HepG2 (cell line): ENCODE results near the gene BCORL1. TPM values are rescaled to one million over a fixed set of nuclear protein-coding genes. Genes with fewer than 3 reads are reported as not detected.

Experiments
- ATAC-seq: fragments of 200-7000 bp; cut with Tn5 transposase; 3 replicates; pipeline ENCODE4 v1.9.1; 2020; ENCODE audit warnings: mild to moderate bottlenecking, moderate library complexity
- BruUV-seq: library from RNA; stranded (reverse); fragments of 400-500 nt; replicated peaks from 2 replicates; lab custom pipeline; 2021; lab: Mats Ljungman, UMichigan
- CTCF ChIA-PET: fragments of 300-600 bp; formaldehyde crosslinking; extraction: SDS; loops from one replicate; lab custom pipeline; 2021; ENCODE audit warnings: low total read pairs, inconsistent platforms, low intra/inter-chr PET ratio; lab: Yijun Ruan, JAX
- POLR2A ChIA-PET: fragments of 350-600 bp; sonication (Branson Sonifier 250); formaldehyde crosslinking; loops from one replicate; lab custom pipeline; 2020; ENCODE audit warnings: antibody characterized with exemption, inconsistent platforms; lab: Yijun Ruan, JAX
- DNase-seq: peaks from one replicate; pipeline ENCODE4 v3.0.0-alpha.2; 2015; ENCODE audit warnings: low spot score
- FAIRE-seq: peaks from 3 replicates; lab custom pipeline; 2011; peaks lifted over from hg19 to GRCh38; lab: Jason Lieb, UNC
- H2AFZ ChIP-seq: one replicate; pipeline ENCODE4 v1.6.1; 2011; ENCODE audit warnings: low read length, inconsistent platforms
- H3K27ac ChIP-seq: fragments of 300-600 bp; 3 replicates; pipeline ENCODE4 v1.8.0; 2011; ENCODE audit warnings: mixed run types, mild to moderate bottlenecking, mixed read lengths, low read length, inconsistent platforms; ENCODE audit not compliant: insufficient read depth; ENCODE audit errors: extremely low read length
- H3K27me3 ChIP-seq, 2 experiments: fragments of 200-600 bp in 1 of 2; 2 replicates in 1 of 2; 3 replicates in 1 of 2; pipeline versions ENCODE4 v1.6.0 to v1.8.0; 2011; ENCODE audit warnings: low read length in 2 of 2, mild to moderate bottlenecking in 2 of 2, moderate library complexity in 2 of 2, inconsistent platforms in 1 of 2; ENCODE audit not compliant: insufficient read depth in 2 of 2, control insufficient read depth in 1 of 2
- H3K36me3 ChIP-seq, 2 experiments: fragments of 200-600 bp in 1 of 2; replicated peaks in 1 of 2; 2 replicates in 1 of 2; 3 replicates in 1 of 2; pipeline versions ENCODE4 v1.5.1 to v1.8.0; 2011; ENCODE audit warnings: low read length in 2 of 2, inconsistent platforms in 1 of 2; ENCODE audit not compliant: insufficient read depth in 2 of 2, control insufficient read depth in 1 of 2
- H3K4me1 ChIP-seq: 2 replicates; pipeline ENCODE4 v1.5.1; 2012; ENCODE audit warnings: low read length, inconsistent platforms; ENCODE audit not compliant: insufficient read depth
- H3K4me2 ChIP-seq: 2 replicates; pipeline ENCODE4 v1.6.0; 2011; ENCODE audit warnings: low read depth, low read length, inconsistent platforms
- H3K4me3 ChIP-seq, 3 experiments: fragments of 200-600 bp in 1 of 3; sonication (generic), shearing (Covaris generic) in 1 of 3; replicated peaks in 1 of 3; 2 replicates each; pipeline ENCODE4 v1.5.1; 2011 to 2016; ENCODE audit warnings: low read length in 3 of 3, inconsistent platforms in 2 of 3, low read depth in 2 of 3, mild to moderate bottlenecking in 2 of 3, control low read depth in 1 of 3, mixed read lengths in 1 of 3; ENCODE audit not compliant: insufficient read depth in 1 of 3
- H3K79me2 ChIP-seq: one replicate; pipeline ENCODE4 v1.6.1; 2011; ENCODE audit warnings: low read length, inconsistent platforms; ENCODE audit not compliant: insufficient read depth
- H3K9ac ChIP-seq: 2 replicates; pipeline ENCODE4 v1.6.0; 2011; ENCODE audit warnings: mild to moderate bottlenecking, low read depth, low read length, inconsistent platforms; ENCODE audit not compliant: insufficient read depth
- H3K9me3 ChIP-seq: 2 replicates; pipeline ENCODE4 v1.5.1; 2012; ENCODE audit warnings: mild to moderate bottlenecking, low read length
- H4K20me1 ChIP-seq: 2 replicates; pipeline ENCODE4 v1.6.0; 2011; ENCODE audit warnings: inconsistent platforms, mild to moderate bottlenecking, low read length, moderate library complexity; ENCODE audit not compliant: insufficient read depth
- HINFP ChIP-seq: sonication (generic); formaldehyde crosslinking; IDR thresholded peaks from 2 replicates; pipeline ENCODE4 v1.4.0; 2020; ENCODE audit warnings: low read depth, mild to moderate bottlenecking, missing genetic modification reagents
- IKZF4 ChIP-seq: sonication (generic); formaldehyde crosslinking; IDR thresholded peaks from 2 replicates; pipeline ENCODE4 v1.5.1; 2020; ENCODE audit warnings: borderline replicate concordance, mild to moderate bottlenecking, low read depth, missing genetic modification reagents; ENCODE audit errors: not compliant biosample characterization
- KMT2A ChIP-seq: sonication (generic); formaldehyde crosslinking; IDR thresholded peaks from 2 replicates; pipeline ENCODE4 v1.4.0; 2020; ENCODE audit warnings: missing genetic modification reagents
- MAZ ChIP-seq, 2 experiments: sonication (generic) in 1 of 2; formaldehyde crosslinking in 1 of 2; IDR thresholded peaks; 2 replicates each; pipeline versions ENCODE4 v1.5.0 to v1.6.1; 2012 to 2020; ENCODE audit warnings: low read depth in 2 of 2, mild to moderate bottlenecking in 2 of 2, borderline replicate concordance in 1 of 2, improper control_type of control experiment in 1 of 2, low read length in 1 of 2, missing genetic modification reagents in 1 of 2, moderate library complexity in 1 of 2
- TP53 ChIP-seq: sonication (generic); formaldehyde crosslinking; conservative IDR thresholded peaks from 2 replicates; pipeline ENCODE4 v1.4.0; 2020; ENCODE audit warnings: missing genetic modification reagents
- ZNF7 ChIP-seq: IDR thresholded peaks from 2 replicates; pipeline ENCODE4 v1.6.1; 2016; ENCODE audit warnings: missing biosample characterization, missing genetic modification reagents
- ZSCAN25 ChIP-seq: sonication (generic); formaldehyde crosslinking; IDR thresholded peaks from 2 replicates; pipeline ENCODE4 v1.8.0; 2022; ENCODE audit warnings: mild to moderate bottlenecking, missing genetic modification reagents
- WGBS: methylation state at CpG from one replicate; pipeline ENCODE4 v1.1.6; 2017; ENCODE audit warnings: low lambda C conversion rate; 5-methylcytosine and 5-hydroxymethylcytosine counted together
- in situ Hi-C: cut with HindIII; loops from 2 replicates; pipeline ENCODE4 v1.10.0; 2017; ENCODE audit warnings: low pct_unique_long_range_greater_than_20kb; ENCODE audit not compliant: extremely low pct_ligation_motif_present
- intact Hi-C: fragments of 100-400 bp; cut with micrococcal nuclease; formaldehyde crosslinking; loops from one replicate; pipeline ENCODE4 v1.10.0; 2022; ENCODE audit not compliant: unreplicated experiment
- polyA plus RNA-seq, 8 experiments: library from polyadenylated mRNA; depleted of rRNA in 3 of 8; stranded (reverse) in 7 of 8; unstranded in 1 of 8; fragments of >200 nt; fragmentation: Illumina TruSeq in 4 of 8; extraction: Trizol in 4 of 8; gene quantifications; 2 replicates each; pipeline versions ENCODE4 v1.2.1 to v1.2.3, GENCODE V29; 2011 to 2016; ENCODE audit warnings: low read depth in 4 of 8, missing spikeins in 1 of 8, mixed read lengths in 1 of 8; ENCODE audit not compliant: insufficient read depth in 1 of 8
- total RNA-seq, 5 experiments: library from RNA; depleted of rRNA; stranded (reverse); fragments of >200 nt; fragmentation: Illumina TruSeq; extraction: Trizol; gene quantifications; 2 replicates each; pipeline ENCODE4 v1.2.3, GENCODE V29; 2016; ENCODE audit warnings: low read depth in 1 of 5
- TF ChIP-seq, protein P1 (sequence below): sonication (generic); formaldehyde crosslinking; IDR thresholded peaks from 2 replicates; pipeline ENCODE4 v1.4.0; 2020; ENCODE audit warnings: mild to moderate bottlenecking, missing genetic modification reagents
- TF ChIP-seq, protein P2 (sequence below): sonication (generic); formaldehyde crosslinking; IDR thresholded peaks from 2 replicates; pipeline ENCODE4 v1.5.0; 2020; ENCODE audit warnings: mild to moderate bottlenecking, missing genetic modification reagents, borderline replicate concordance

Gene BCORL1
- total and polyA plus RNA-seq, 2 of the 13 experiments (the other 11 are each of a cell fraction or from before 2014, with no cell fraction given): 0.67 to 1.4 TPM

- peak; percentile 25 for DNase-seq
- H3K4me1 ChIP-seq: peaks cover 9% of the 10 kb centered on the region
- H3K4me3 ChIP-seq: peak overlapping the region in 2 of 3 experiments; percentile 45 to 66; a peak in 3 of 6 replicates
- no peaks in the 10 kb centered on the region for H3K27me3 ChIP-seq
- no peak overlapping the region for H3K27ac ChIP-seq
- no peaks in the 10 kb centered on the region for H3K9me3 ChIP-seq
- peak overlapping the region; percentile 46; the same call in 1 of the 2 replicates for H3K9ac ChIP-seq
- H3K36me3 ChIP-seq: no peaks in the 10 kb centered on the region
- H2AFZ ChIP-seq: no peak overlapping the region
- no TSS peak for BruUV-seq
- no peaks in the 10 kb centered on the region for H4K20me1 ChIP-seq
- POLR2A ChIA-PET: interaction anchor here (0.8 kb wide), 1 partner anchor 8 kb away, joined by 3 read pairs; no protein-coding TSS in a partner anchor
- in situ Hi-C loops: no loop called here
- CTCF ChIA-PET: no interaction called here
- peak; percentile 55 for ATAC-seq
- no CpG with 5 or more reads among the region's 79 CpGs for WGBS
- H3K79me2 ChIP-seq: no peaks in the 10 kb centered on the region
- intact Hi-C loops: loop anchor here (5.0 kb wide), 1 partner anchor 48 kb away; no protein-coding TSS in a partner anchor
- peak overlapping the region; percentile 78 for H3K4me2 ChIP-seq
- no peak for FAIRE-seq
- TF ChIP-seq IKZF4 (no peak), MAZ (IDR thresholded peaks at IDR 0.05; ENCODE audit: borderline replicate concordance, low read depth, low read length) (peak; percentile 47; the same call in 1 of the 2 replicates), MAZ (CRISPR knock-in tag; IDR thresholded peaks at IDR 0.05; ENCODE audit: low read depth) (no peak), KMT2A (CRISPR knock-in tag) (no peak), HINFP (CRISPR knock-in tag) (peak; percentile 74; the same call in 1 of the 2 replicates), ZNF7 (CRISPR knock-in tag) (no peak), ZSCAN25 (peak; percentile 94), TP53 (CRISPR knock-in tag) (no peak)
- TF ChIP-seq, protein P1, sequence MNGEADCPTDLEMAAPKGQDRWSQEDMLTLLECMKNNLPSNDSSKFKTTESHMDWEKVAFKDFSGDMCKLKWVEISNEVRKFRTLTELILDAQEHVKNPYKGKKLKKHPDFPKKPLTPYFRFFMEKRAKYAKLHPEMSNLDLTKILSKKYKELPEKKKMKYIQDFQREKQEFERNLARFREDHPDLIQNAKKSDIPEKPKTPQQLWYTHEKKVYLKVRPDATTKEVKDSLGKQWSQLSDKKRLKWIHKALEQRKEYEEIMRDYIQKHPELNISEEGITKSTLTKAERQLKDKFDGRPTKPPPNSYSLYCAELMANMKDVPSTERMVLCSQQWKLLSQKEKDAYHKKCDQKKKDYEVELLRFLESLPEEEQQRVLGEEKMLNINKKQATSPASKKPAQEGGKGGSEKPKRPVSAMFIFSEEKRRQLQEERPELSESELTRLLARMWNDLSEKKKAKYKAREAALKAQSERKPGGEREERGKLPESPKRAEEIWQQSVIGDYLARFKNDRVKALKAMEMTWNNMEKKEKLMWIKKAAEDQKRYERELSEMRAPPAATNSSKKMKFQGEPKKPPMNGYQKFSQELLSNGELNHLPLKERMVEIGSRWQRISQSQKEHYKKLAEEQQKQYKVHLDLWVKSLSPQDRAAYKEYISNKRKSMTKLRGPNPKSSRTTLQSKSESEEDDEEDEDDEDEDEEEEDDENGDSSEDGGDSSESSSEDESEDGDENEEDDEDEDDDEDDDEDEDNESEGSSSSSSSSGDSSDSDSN: peak; percentile 32; the same call in 1 of the 2 replicates
- TF ChIP-seq, protein P2, sequence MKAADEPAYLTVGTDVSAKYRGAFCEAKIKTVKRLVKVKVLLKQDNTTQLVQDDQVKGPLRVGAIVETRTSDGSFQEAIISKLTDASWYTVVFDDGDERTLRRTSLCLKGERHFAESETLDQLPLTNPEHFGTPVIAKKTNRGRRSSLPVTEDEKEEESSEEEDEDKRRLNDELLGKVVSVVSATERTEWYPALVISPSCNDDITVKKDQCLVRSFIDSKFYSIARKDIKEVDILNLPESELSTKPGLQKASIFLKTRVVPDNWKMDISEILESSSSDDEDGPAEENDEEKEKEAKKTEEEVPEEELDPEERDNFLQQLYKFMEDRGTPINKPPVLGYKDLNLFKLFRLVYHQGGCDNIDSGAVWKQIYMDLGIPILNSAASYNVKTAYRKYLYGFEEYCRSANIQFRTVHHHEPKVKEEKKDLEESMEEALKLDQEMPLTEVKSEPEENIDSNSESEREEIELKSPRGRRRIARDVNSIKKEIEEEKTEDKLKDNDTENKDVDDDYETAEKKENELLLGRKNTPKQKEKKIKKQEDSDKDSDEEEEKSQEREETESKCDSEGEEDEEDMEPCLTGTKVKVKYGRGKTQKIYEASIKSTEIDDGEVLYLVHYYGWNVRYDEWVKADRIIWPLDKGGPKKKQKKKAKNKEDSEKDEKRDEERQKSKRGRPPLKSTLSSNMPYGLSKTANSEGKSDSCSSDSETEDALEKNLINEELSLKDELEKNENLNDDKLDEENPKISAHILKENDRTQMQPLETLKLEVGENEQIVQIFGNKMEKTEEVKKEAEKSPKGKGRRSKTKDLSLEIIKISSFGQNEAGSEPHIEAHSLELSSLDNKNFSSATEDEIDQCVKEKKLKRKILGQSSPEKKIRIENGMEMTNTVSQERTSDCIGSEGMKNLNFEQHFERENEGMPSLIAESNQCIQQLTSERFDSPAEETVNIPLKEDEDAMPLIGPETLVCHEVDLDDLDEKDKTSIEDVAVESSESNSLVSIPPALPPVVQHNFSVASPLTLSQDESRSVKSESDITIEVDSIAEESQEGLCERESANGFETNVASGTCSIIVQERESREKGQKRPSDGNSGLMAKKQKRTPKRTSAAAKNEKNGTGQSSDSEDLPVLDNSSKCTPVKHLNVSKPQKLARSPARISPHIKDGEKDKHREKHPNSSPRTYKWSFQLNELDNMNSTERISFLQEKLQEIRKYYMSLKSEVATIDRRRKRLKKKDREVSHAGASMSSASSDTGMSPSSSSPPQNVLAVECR (CRISPR knock-in tag): 0 out of 2 replicates have a peak, but pooled peaks have one; percentile 12
Measured at GRCh38 chrX:129980540-129981199, 1.8 kb upstream of the BCORL1 start.
